Bronchial epithelial cell (primary cell): ENCODE measurements around the gene APMAP. TPM values are rescaled to one million over a fixed set of nuclear protein-coding genes. Genes with fewer than 3 reads are reported as not detected.

ENCODE experiments used
- DNase-seq: peaks from one replicate; pipeline ENCODE4 v3.0.0-alpha.2; 2010; ENCODE audit warnings: low read depth
- FAIRE-seq: peaks from 2 replicates; lab custom pipeline; 2011; peaks lifted over from hg19 to GRCh38; lab: Jason Lieb, UNC
- H3K27me3 ChIP-seq: 2 replicates; pipeline ENCODE4 v1.5.1; 2011; ENCODE audit warnings: low read length; ENCODE audit not compliant: control insufficient read depth, insufficient read depth
- H3K36me3 ChIP-seq: 2 replicates; pipeline ENCODE4 v1.5.1; 2011; ENCODE audit warnings: low read length; ENCODE audit not compliant: control insufficient read depth, insufficient read depth
- H3K4me3 ChIP-seq: 2 replicates; pipeline ENCODE4 v1.5.1; 2011; ENCODE audit warnings: mild to moderate bottlenecking, low read depth, low read length, control low read depth
- total RNA-seq: library from RNA; depleted of rRNA; stranded (reverse); fragments of >200 nt; gene quantifications from 2 replicates; pipeline ENCODE4 v1.2.1, GENCODE V29; 2014
- TF ChIP-seq, protein P1 (sequence below): IDR thresholded peaks from 2 replicates; pipeline ENCODE4 v1.5.1; 2011; ENCODE audit warnings: mild to moderate bottlenecking, moderate library complexity, low read length, control low read depth, inconsistent platforms; ENCODE audit not compliant: insufficient read depth, severe bottlenecking

APMAP gene
- total RNA-seq, 1 donor from 2014 or later, result 207 TPM

- peaks cover 2% of the 10 kb centered on the region for H3K27me3 ChIP-seq
- TF ChIP-seq, protein P1, sequence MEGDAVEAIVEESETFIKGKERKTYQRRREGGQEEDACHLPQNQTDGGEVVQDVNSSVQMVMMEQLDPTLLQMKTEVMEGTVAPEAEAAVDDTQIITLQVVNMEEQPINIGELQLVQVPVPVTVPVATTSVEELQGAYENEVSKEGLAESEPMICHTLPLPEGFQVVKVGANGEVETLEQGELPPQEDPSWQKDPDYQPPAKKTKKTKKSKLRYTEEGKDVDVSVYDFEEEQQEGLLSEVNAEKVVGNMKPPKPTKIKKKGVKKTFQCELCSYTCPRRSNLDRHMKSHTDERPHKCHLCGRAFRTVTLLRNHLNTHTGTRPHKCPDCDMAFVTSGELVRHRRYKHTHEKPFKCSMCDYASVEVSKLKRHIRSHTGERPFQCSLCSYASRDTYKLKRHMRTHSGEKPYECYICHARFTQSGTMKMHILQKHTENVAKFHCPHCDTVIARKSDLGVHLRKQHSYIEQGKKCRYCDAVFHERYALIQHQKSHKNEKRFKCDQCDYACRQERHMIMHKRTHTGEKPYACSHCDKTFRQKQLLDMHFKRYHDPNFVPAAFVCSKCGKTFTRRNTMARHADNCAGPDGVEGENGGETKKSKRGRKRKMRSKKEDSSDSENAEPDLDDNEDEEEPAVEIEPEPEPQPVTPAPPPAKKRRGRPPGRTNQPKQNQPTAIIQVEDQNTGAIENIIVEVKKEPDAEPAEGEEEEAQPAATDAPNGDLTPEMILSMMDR, result no peak
- no peak for DNase-seq
- H3K4me3 ChIP-seq, result no peak overlapping the region
- H3K36me3 ChIP-seq, result no peaks in the 10 kb centered on the region
- no peak for FAIRE-seq
These were observed 4.2 kb upstream of the APMAP start for GRCh38 chr20:24996449-24997377.

DNA sequence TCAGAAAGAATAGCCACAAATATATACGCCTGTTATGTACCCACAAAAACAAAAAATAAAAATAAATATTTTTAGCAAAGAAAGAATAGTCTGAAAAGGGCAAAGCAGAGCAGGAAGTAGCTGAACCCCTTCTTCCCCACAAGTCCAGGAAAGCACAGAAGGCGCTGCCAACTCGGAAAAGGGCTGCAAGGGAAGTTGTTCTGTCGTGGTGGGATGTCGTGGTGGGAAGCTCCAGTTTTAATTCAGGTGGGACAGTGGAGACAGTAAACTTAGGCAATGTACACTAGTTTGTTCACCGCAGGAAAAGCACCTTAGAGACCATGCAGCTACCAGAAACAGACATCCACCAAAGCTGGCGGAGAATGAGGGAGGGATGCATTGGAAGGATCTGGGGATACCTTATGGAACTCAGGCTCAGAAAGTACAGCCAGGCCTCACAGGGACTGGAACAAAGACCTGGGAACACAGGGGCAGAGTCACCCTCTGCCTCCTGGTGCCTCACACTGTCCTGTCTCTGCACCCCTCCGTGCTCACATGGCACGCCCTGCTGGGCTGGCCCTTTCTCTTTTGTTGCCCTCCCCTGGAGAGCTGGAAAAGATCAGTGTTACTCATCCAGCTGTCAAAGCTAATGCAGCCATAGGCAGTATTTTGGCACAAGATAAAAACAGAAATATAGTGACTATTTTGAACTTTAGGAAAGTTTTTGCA is 3.3 kb upstream of the APMAP start:
- Histone ChIP-seq H3K4me3 (no peak overlapping the region), H3K36me3 (no peaks in the 10 kb centered on the region), H3K27me3 (peaks cover 2% of the 10 kb centered on the region)
- FAIRE-seq (no peak), DNase-seq (no peak)
- TF ChIP-seq, protein P1, result no peak

DNA sequence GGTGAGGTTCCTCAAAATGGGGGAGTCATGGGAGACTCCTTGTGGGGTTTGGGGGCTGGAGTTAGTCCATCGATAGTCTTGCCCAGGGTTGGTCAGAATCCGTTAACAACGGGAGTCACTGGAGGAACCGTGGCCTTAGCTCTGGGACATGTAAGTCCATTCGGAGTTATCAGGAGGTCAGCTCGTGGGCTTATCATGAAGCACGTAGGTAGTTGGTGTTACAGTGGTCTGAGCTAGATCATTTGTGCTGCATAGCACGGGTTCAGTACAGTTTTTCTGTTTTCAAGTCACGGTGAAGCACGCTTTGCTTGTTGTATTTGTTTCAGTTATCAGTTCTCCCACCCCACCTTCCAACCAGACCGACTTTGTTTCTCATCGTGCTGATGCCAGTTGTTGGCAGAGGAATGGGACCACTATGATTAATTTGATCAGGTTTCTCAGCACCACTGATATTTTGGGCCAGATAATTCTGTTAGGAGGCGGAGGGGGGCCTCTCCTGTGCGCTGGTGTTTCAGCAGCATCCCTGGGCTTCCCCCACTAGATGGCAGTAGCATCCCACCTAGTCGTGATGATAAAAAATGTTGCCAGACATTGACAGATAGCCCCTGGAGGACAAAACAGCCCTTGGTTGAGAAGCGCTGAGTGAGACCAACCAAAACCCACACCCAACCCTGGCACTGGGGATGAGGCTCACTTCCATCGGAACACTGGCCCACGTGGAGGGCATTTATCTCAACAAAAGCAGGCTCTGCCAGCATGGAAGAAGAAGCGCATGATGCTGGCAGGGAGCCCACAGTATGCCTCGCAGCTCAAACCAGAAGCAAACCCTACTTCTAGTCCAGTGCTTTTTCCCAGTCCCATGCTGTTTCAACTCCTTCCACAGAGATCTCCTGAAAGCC is 2.2 kb upstream of the APMAP start:
- H3K27me3 ChIP-seq, result peaks cover 2% of the 10 kb centered on the region
- DNase-seq (peak; percentile 54), FAIRE-seq (peak; percentile 60)
- no peaks in the 10 kb centered on the region for H3K36me3 ChIP-seq
- TF ChIP-seq, protein P1, result peak; percentile 88
- no peak overlapping the region for H3K4me3 ChIP-seq

GRCh38 chr20:24994186-24994465 is 1.6 kb upstream of the APMAP start:
- FAIRE-seq (no peak), DNase-seq (no peak)
- H3K4me3 ChIP-seq, result no peak overlapping the region
- peaks cover 2% of the 10 kb centered on the region for H3K27me3 ChIP-seq
- TF ChIP-seq, protein P1, result no peak
- H3K36me3 ChIP-seq, result no peaks in the 10 kb centered on the region

DNA sequence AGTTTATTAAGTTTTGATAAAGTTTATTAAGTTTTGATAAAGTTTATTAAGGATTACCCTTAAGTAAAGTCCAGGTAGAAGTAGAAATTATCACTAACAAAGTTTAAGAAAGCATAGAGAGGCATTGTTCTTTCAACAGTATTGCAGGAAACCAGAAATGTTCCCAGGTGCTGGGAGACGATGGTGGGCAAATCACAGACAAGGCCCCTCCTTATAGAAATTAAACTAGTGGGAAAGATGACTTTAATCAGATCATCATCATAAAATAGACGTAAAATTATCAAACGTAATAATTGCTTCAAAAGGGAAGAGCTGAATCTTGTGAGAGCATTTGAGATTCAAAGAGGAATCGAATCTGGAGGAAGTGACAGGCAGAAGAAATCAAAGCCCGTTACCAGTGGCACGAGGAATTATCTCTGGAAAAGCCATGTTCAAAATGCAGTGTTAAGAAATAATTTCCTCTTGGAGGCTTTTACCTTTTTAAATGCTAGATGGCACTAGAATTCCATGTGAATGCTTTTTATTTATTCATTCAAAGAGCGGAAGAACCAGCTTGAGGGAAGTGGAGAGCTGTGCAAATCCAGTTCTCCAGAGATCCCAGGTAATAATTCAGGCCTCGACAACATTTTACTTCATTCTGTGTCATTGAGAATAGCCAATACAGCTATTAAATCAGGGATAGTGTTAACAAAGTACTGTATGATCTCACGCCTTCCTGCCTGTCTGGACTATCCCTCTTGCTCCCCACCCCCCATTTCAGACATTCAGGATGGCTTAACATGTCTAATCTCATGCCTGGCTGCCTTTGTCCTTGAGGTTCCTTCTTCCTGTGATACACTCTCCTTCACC is 1.0 kb upstream of the APMAP start:
- TF ChIP-seq, protein P1, result peak; percentile 25
- FAIRE-seq (no peak), DNase-seq (peak; percentile 58)
- H3K4me3 ChIP-seq, result peak overlapping the region; percentile 86
- H3K36me3 ChIP-seq, result no peaks in the 10 kb centered on the region
- peaks cover 2% of the 10 kb centered on the region for H3K27me3 ChIP-seq
